Thoracic aorta (tissue), 2 donors: ENCODE data around the gene TBC1D4. TPM values are rescaled to one million over a fixed set of nuclear protein-coding genes. Genes with fewer than 3 reads are reported as not detected.

Experiments
- ATAC-seq: fragments of 150-250 bp; one replicate; pipeline ENCODE4 v1.8.0; 2017; ENCODE audit warnings: low read depth; ENCODE audit not compliant: insufficient number of reproducible peaks, low FRiP score
- DNase-seq: peaks from one replicate; pipeline ENCODE4 v3.0.0-alpha.2; 2020; ENCODE audit warnings: low spot score
- H3K27ac ChIP-seq, 2 donors: fragments of 200-600 bp; sonication (generic); 1 replicate in 1 of 2; 2 replicates in 1 of 2; pipeline ENCODE4 v1.5.1; 2016; ENCODE audit warnings: mild to moderate bottlenecking in 2 of 2, moderate library complexity in 2 of 2
- H3K27me3 ChIP-seq: fragments of 200-600 bp; sonication (generic); replicated peaks from 2 replicates; pipeline ENCODE4 v1.6.0; 2016; ENCODE audit warnings: mild to moderate bottlenecking; ENCODE audit not compliant: insufficient read depth
- H3K36me3 ChIP-seq: fragments of 200-600 bp; sonication (generic); one replicate; pipeline ENCODE4 v1.5.1; 2016
- H3K4me1 ChIP-seq, 2 donors: fragments of 200-600 bp; sonication (generic); 1 replicate in 1 of 2; 2 replicates in 1 of 2; pipeline versions ENCODE4 v1.5.1 to v1.6.0; 2016; ENCODE audit warnings: low read depth in 2 of 2, mild to moderate bottlenecking in 1 of 2; ENCODE audit not compliant: control insufficient read depth in 1 of 2
- H3K4me3 ChIP-seq: fragments of 200-600 bp; sonication (generic); 2 replicates; pipeline ENCODE4 v1.5.1; 2016; ENCODE audit warnings: mild to moderate bottlenecking
- H3K9me3 ChIP-seq: fragments of 200-600 bp; sonication (generic); 2 replicates; pipeline ENCODE4 v1.5.1; 2016
- total RNA-seq, 2 donors: library from RNA; depleted of rRNA; stranded (reverse); fragments of >200 nt; gene quantifications; one replicate each; pipeline versions ENCODE4 v1.1.0 to v1.2.3, GENCODE V29; 2016
- TF ChIP-seq, protein P1 (sequence below): fragments of 200-600 bp; sonication (generic); IDR thresholded peaks from one replicate; pipeline ENCODE4 v1.5.1; 2019; ENCODE audit warnings: antibody characterized with exemption

Gene TBC1D4
- total RNA-seq, 2 donors from 2014 or later, result 15.8 to 20.3 TPM

DNA sequence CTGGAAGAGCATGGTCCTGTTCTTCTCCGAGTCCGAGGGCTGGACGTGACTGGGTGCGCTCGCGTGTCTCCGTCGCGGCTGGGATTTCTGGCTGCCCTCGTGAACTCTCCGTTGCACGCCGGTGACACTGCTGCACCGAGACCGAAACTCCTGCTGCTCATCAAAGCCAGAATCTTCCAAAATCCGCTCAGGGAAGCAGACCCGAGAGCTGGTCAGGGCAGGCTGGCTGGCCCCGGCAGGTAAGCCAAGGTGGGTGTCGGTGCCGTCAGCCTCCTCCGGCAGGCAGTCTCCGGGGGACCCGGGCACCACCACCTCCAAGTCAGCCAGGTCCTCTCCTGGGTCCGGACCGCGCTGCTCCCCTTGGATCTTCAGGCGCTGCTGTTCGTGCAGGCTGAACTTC, 119.9 kb downstream of the TBC1D4 start:
- ATAC-seq (no peak), DNase-seq (no peak)
- Histone ChIP-seq H3K27me3 (no peaks in the 10 kb centered on the region), H3K36me3 (no peaks in the 10 kb centered on the region), H3K4me3 (no peak overlapping the region), H3K4me1 (no peaks in the 10 kb centered on the region), H3K9me3 (no peaks in the 10 kb centered on the region), H3K27ac (no peak overlapping the region)
- TF ChIP-seq, protein P1, sequence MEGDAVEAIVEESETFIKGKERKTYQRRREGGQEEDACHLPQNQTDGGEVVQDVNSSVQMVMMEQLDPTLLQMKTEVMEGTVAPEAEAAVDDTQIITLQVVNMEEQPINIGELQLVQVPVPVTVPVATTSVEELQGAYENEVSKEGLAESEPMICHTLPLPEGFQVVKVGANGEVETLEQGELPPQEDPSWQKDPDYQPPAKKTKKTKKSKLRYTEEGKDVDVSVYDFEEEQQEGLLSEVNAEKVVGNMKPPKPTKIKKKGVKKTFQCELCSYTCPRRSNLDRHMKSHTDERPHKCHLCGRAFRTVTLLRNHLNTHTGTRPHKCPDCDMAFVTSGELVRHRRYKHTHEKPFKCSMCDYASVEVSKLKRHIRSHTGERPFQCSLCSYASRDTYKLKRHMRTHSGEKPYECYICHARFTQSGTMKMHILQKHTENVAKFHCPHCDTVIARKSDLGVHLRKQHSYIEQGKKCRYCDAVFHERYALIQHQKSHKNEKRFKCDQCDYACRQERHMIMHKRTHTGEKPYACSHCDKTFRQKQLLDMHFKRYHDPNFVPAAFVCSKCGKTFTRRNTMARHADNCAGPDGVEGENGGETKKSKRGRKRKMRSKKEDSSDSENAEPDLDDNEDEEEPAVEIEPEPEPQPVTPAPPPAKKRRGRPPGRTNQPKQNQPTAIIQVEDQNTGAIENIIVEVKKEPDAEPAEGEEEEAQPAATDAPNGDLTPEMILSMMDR, result no peak

DNA sequence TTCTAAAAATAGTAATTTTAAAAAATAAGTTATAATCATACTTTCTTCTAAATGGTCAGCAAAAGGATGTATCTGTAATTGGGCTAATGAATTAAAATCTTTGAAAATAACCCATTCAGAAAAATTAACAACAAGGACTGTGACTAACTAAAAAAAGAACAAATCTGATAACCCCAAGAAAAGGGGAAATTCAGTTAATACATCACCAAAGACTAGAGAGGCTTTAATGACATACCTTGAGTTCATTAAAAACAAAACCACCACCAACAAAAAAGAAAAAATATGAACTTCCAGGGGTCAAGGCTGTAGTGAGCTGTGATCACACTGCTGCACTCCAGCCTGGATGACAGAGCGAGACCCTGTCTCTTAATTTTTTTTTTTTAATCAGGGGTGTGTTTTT, 121.8 kb downstream of the TBC1D4 start:
- H3K9me3 ChIP-seq, result no peaks in the 10 kb centered on the region
- H3K4me3 ChIP-seq, result no peak overlapping the region
- no peaks in the 10 kb centered on the region for H3K4me1 ChIP-seq
- H3K27me3 ChIP-seq, result no peaks in the 10 kb centered on the region
- H3K27ac ChIP-seq, result no peak overlapping the region
- DNase-seq (no peak), ATAC-seq (no peak)
- TF ChIP-seq, protein P1, result no peak
- no peaks in the 10 kb centered on the region for H3K36me3 ChIP-seq

DNA sequence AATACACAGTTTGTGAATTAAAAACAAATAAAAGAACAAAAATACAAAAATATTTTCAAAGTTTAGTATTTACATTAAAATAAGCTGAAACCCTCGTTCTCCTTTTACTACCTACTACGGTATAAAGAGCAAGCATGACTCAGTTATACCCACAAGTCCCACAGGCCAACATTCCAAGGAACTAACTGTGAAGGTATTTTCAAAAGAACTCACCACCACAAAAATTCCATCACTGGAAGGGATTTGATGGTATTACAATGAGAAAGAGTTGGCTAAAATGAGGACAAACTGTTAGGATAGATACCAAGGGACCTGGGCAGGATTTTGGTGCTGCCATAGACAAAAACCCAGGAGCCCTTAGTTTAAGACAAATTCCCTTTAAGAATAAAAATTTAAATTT, 122.7 kb downstream of the TBC1D4 start:
- no peaks in the 10 kb centered on the region for H3K9me3 ChIP-seq
- no peaks in the 10 kb centered on the region for H3K36me3 ChIP-seq
- DNase-seq, result no peak
- no peak overlapping the region for H3K27ac ChIP-seq
- H3K4me3 ChIP-seq, result no peak overlapping the region
- ATAC-seq, result no peak
- no peaks in the 10 kb centered on the region for H3K4me1 ChIP-seq
- H3K27me3 ChIP-seq, result no peaks in the 10 kb centered on the region
- TF ChIP-seq, protein P1, result no peak

DNA sequence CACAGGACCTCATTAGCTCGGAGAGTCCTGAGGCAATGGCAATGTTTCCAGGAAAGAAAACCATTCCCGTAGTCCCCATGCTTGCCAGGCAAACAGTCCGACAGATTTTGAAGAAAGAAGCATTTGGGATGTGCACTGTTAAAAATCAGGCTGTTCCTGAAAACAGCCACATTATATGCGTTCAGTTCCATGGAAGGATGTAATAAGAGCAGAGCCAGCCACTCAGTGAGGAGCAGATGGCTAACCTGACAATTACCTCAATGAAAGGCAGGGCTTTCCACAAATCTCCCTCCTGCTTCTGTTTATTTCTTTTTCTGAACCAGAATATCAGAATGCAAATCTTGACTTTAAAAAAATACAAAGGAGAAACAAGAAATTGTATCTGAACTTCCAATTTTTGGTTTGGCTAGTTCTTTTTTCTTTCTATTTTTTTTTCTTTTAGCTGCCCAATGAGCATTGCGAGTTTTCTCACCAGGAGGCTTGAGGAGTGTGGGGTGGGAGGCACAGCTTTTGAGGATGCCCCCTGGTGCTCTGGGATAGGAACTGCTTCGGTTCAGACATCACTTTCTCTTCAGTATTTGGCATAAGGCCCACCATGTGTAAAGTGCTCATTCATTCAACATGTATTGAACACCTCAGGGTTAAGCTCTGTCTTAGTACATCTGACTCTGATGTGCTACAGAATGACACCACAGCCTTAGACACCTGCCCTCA, 124.2 kb downstream of the TBC1D4 start:
- H3K4me3 ChIP-seq, result no peak overlapping the region
- H3K36me3 ChIP-seq, result no peaks in the 10 kb centered on the region
- H3K27me3 ChIP-seq, result no peaks in the 10 kb centered on the region
- DNase-seq (no peak), ATAC-seq (no peak)
- TF ChIP-seq, protein P1, result no peak
- H3K27ac ChIP-seq, result no peak overlapping the region
- H3K9me3 ChIP-seq, result no peaks in the 10 kb centered on the region
- no peaks in the 10 kb centered on the region for H3K4me1 ChIP-seq

DNA sequence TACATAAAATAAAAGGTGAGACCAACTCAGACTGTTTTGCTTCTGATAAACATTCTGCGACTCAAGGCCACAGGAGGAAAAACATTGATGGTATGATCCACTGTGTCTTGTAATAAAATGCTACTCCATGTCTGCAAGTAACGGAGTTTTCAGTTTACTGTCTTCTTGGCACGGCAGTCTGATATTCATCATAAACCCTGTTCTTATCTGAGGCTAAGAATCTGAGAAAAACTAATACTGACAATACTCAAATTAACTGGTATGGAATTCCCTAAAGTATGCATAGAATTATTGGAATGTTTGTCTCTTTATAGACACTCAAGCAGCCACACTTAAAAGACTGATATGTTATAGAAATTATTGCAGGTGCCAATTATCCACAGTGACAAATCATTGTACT, 125.5 kb downstream of the TBC1D4 start:
- DNase-seq, result no peak
- no peak overlapping the region for H3K27ac ChIP-seq
- H3K27me3 ChIP-seq, result no peaks in the 10 kb centered on the region
- no peaks in the 10 kb centered on the region for H3K4me1 ChIP-seq
- TF ChIP-seq, protein P1, result no peak
- no peak overlapping the region for H3K4me3 ChIP-seq
- H3K9me3 ChIP-seq, result no peaks in the 10 kb centered on the region
- no peak for ATAC-seq
- H3K36me3 ChIP-seq, result no peaks in the 10 kb centered on the region
